Activated CD8-positive, alpha-beta memory T cell treated with anti-CD3 and anti-CD28 coated beads for 36 hours (primary cell): ENCODE measurements around the gene TACC2. TPM values are rescaled to one million over a fixed set of nuclear protein-coding genes. Genes with fewer than 3 reads are reported as not detected.

Experiments used
- CTCF ChIA-PET: fragments of 350-600 bp; sonication (Branson Sonifier 250); formaldehyde crosslinking; loops from one replicate; lab custom pipeline; 2021; ENCODE audit warnings: antibody characterized with exemption; lab: Charles Lee
- POLR2A ChIA-PET: fragments of 350-600 bp; sonication (Branson Sonifier 250); formaldehyde crosslinking; loops from one replicate; lab custom pipeline; 2021; ENCODE audit warnings: antibody characterized with exemption; lab: Charles Lee
- total RNA-seq, 2 experiments: library from RNA; stranded (reverse); gene quantifications; one replicate each; pipeline ENCODE4 v1.2.3, GENCODE V29; 2021

Gene TACC2
- total RNA-seq, 2 experiments from 2014 or later = not detected

DNA sequence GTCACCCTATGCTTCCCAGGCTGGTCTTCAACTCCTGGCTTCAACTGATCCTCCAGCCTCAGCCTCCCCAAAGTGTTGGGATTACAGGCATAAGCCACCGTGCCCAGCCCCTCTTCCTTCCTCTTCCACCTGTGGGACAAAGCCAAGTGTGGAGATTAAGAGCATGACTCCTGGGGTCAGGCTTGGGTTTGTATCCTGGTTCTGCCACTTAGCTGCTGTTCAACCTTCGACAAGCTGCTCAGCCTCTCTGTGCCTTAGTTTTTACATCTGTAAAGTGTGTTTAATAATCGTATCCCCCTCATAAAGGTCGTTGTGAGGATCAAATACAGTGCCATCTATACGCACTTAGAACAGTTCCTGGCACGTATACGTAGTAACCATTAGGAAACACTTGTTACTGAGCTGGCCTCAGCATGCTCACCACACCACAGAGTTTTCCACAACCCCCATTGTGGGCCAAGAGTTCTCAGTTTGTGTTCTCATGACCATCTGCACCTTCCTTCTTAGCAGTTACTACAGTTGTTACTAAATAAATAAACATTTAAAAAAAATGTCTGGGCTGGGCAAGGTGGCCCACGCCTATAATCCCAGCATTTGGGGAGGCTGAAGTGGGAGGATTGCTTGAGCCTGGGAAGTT lies 141.6 kb downstream of the TACC2 start:
- ChIA-PET POLR2A (no interaction called here), CTCF (interaction anchor here (0.6 kb wide), 1 partner anchor 1338 kb away, joined by 3 read pairs; no protein-coding TSS in a partner anchor)

DNA sequence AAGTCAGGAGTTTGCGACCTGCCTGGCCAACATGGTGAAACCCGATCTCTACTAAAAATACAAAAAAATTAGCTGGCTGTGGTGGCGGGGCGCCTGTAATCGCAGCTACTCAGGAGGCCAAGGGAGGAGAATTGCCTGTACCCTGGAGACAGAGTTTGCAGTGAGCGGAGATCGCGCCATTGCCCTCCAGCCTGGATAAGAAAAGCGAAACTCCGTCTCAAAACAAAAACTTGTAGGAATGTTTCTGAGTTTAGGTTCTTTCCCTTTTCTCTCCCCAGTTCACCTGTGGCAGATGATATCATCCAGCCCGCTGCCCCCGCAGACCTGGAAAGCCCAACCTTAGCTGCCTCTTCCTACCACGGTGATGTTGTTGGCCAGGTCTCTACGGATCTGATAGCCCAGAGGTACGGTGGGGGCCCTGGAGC lies 143.4 kb downstream of the TACC2 start:
- ChIA-PET CTCF (no interaction called here), POLR2A (no interaction called here)

DNA sequence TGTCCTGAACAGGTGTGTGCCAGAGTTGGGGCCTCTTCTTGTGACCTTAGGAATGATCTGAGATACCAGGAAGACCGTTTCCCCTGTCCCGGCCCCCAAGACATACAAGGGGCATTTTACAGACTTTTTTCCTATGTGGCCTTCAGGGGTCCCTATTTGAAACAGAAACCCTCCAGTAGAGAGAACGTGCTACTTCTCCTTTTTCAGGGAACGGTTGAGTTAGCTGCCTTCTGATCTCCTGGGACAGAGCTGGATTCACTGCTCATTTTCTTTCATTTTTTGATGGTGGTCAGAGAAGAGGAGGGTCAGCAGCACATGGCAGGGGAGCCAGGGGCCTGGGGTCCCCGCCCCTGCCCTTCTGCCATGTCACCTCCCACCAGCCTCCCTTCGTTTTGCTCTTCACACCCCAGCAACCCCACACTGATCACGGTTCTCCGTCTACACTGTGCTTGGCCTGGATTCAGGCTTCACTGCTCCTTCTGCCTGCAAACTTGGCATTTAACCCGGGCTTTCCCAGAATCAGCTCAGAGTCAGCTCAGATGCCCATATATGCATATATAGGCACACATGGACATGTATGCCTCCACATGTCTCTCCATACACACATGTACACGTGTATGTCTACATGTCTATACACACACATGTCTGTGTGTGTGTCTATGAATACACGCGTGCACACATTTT lies 144.1 kb downstream of the TACC2 start:
- ChIA-PET CTCF (no interaction called here), POLR2A (no interaction called here)

DNA sequence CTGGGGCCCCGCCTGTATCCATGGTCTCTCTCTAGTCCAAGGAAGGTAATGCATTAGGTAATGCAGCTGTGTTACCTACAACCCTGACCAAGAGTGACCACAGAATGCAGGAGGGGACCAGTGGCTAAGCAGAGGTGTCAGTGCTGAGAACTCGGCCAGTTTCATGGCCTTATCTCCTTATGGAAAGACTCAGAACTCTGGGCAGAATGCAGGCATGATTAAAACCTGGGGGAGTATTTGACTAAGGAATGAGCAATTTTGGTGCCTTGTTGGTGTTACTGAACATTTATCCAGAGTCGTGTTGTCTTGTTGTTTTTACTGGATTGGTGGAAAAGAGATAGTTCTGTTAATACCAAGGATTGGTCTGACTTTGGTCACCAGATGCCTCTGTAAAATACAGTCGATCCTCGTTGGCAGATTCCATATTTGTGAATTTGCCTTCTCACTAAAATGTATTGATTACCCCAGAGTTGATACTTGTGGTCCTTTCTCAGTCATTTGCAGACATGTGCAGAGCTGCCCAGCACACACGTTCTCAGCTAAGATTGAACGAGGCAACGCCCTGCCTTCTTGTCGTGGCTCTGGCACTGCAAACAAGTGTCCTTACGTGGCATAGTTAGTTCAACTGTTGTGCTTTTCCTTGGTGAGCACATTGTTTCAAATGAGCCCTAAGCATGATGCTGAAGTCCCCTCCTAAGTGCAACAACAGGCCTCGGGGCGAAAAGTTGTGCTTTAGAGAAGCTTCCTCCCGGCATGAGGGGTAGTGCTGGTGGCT lies 146.5 kb downstream of the TACC2 start:
- POLR2A ChIA-PET = no interaction called here
- CTCF ChIA-PET = no interaction called here

DNA sequence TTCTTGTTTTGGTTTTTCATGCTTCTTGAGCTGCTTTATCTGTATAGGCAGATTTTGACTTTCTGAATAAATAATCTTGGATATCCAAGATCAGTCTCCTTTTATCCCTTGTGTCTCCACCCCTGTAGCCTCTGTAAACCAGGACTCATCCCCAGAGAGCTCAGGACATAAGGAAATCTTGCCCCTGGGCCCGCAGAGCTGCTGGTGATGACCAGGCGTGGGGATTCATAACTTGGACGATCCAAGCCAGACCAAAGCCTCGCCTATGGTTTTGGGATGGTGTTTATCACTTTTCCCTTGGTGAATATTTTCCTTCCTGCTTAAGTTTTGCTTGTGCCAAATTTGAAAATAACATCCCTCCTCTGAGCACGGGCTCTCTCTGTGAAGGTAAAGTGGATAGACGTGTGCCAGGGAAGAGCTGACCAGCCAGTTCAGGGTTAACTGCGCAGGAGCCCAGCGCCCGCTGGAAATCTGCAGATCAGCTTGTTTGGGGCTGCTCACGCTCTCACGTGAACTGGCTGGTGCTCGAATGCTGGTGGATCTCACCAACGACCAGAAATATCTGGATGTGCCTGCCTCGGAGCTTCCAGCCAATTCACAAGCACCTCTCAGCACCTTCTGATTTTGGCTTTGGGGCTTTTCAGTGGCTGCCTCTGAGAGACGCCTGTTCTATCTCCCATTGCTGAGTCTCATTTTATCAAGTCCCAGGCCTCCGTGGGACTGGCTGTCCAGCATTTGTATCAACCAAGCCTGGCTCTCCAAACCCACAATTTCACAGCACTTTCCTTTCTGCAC lies 150.1 kb downstream of the TACC2 start:
- CTCF ChIA-PET = no interaction called here
- POLR2A ChIA-PET = no interaction called here

DNA sequence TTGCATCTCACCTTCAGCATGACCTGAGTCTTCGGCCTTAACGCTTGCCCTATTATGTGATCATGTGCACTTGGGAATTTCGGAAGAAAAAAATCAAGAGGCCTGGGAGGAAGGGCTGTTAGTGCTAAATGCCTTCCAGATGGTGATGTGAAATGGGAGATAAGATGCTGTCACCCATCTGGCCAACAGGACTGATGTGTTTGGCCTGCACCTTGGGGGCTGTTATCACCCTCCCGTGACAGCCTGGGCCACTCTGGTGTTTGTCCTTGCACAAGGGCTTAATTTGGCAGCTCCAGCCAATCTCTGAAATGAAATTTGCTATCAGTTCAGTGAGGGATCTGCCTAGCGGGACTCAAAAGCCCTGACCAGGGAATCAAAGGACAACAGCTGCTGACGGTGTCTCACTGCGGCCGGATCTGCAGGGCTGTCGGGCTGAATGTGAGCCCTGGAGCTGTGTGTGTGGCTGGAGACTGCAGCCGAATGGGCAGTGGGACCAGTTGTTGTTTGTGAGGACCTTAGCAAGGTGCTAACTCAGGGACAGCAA lies 150.7 kb downstream of the TACC2 start:
- ChIA-PET POLR2A (no interaction called here), CTCF (interaction anchor here (0.6 kb wide), 1 partner anchor 31 kb away, joined by 3 read pairs; no protein-coding TSS in a partner anchor)

DNA sequence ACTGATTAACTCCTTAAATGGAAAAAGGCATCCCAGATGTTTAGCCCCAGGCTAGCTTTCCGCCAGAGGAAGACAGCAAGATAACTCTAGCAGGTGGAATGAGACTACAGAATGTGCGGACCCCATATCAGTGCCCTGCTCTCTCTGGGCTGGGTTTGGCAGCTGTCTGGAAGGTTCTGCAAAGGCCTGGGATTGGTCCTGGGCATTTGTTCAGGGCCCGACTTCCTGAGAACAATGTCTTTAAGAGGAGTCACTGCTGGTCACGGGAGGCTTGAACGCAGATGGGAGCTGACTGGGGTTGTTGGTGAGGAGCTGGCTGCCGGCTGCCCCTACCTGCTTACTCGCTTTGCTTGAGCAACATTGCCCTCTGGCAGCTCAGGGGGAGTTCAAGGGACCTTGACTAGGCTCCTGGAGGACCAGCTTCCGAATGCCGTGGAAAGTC lies 151.5 kb downstream of the TACC2 start:
- ChIA-PET CTCF (no interaction called here), POLR2A (no interaction called here)

DNA sequence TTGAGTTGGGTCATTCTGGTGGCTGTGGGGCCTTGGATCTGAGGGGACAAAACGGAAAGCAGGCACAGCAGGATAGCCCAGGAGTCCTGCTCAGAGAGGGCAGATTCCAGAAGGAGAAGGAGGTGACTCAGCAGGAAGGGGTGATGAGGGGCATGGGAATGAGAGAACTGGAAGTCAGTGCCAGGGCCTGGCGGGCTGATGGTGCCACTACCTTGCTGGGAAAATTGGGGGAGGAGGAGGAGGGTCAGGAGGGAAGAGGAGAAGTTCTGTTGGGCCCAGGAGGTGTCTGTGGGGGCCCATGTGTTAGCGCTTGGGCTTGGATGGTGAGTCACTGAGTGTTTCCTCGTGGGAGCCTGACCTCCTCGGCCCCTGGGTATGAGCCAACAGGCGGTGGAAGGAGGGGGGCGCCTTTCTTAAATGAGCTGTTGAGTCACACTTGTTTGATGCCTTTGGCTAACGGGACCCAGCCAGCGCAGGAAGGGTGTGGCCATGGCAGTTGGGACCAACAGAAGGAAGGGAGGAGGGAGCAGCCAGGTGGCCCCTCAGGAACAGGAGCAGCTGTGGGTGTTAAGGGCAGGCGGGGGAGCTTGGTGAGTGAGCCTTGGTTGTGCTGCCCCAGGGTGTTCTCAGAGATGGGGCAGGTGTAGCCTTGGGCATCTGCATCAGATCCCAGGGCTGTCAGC lies 152.1 kb downstream of the TACC2 start:
- ChIA-PET CTCF (no interaction called here), POLR2A (no interaction called here)

DNA sequence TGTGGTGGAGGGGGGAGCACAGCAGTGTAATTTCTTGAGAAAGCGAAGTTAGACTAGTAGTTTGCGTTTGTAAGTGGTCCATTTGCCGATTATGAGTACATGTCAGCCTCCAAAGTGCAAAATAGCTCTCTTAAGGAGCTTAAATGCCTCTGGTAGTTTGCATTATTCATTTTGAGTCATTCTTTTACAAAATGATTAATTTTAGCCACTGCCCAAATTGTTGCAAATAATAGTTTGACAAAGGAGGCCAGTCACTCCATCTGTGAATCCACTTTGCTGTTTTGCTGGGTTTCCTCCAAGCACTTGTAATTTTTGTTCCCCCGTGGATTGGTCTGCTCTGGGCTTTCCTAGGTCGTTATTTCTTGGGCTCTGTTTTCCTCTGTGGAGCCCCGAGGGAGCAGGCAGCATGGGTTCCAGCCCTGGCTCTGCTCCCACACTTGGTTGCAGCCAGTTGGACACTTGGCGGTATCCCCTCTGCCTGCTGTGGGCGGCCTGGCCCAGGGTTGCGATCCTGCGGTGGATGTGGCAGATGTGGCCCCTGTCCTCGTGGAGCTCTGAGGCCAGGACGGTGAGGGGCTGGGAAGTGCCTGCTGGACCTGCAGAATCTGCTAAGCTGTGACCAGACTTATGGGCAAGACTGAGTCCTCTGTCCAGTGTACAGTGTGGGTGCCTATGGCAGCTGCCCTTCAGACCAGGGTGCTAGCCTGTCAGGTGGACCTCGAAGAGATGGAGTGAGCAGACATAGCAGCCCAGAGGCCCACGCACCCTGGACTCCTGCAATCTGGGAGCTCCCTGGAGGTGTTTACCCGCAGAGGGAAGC lies 153.1 kb downstream of the TACC2 start:
- CTCF ChIA-PET = interaction anchor here (1.3 kb wide), 1 partner anchor 83 kb away, joined by 3 read pairs; no protein-coding TSS in a partner anchor
- POLR2A ChIA-PET = no interaction called here

DNA sequence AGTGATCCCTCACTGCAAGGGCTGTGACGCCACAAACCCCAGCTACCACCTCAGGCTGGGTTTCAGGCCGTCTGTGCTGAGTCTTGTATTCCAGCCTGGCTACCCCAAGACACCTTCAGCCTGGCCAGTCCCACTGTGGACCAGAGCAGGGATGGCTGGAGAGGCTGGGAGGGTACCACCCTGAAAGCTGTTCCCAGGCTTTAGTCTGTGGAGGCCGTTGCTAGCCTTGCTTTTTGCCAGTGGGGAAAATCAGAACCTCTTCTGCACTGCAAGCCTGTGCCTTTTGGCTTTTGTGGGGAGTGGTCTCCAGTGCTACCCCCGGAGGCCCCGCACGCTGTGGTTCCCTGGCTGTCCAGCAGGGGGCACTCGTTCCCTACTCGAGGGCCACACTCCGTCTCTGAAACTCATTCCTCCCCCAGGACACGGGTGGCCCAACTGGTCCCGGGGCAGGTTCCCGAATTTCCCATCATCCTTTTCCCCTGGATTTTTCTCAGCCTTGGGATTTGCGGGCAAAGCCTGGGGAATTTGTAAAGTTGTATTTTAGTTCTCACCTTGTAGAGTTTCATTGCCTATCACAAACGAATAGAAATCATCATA lies 153.8 kb downstream of the TACC2 start:
- POLR2A ChIA-PET = no interaction called here
- CTCF ChIA-PET = interaction anchor here (1.3 kb wide), 1 partner anchor 82 kb away, joined by 3 read pairs; no protein-coding TSS in a partner anchor

DNA sequence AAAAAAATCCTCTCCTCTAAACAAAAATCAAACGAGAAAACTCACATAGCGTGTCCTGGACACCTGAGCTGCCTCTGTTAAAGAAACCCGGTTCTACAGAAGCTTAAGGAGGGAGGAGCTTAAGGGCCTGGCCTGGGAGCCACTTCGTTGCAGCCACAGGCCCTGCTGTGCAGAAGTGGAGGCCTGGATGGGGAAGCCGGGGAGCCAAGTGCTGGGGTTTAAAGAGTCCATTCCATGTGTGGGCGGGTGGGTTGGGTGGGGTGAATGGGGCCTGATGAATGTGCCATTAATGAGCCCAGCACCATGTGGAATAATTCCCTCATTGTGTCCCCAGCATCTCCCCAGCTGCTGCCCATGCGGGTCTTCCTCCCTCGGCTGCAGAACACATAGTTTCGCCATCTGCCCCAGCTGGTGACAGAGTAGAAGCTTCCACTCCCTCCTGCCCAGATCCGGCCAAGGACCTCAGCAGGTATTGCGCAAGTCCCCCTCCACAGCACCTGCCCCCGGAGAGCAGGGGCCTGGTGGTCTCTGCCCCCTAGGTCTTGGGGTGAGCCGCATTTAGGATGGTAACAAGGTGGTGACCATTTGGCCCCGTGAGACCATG lies 154.4 kb downstream of the TACC2 start:
- ChIA-PET CTCF (interaction anchor here (1.3 kb wide), 1 partner anchor 81 kb away, joined by 3 read pairs; no protein-coding TSS in a partner anchor), POLR2A (no interaction called here)

DNA sequence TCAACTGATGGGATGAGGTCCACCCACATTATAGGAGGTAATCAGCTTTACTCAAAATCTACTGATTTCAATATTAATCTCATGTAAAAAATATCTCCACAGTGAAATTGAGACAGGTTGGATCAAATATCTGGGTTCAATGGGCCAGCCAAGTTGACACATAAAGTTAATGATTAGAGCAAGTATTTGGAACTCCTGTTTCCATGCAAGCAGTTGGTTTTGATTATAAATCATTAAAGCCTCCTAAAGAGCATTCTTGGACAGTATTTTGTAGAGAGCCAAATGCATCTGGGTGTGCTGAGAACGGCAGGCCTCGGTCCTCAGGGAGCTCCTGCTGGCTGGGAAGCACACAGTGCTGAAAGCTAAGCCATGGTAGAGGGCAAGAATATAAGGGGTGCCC lies 155.2 kb downstream of the TACC2 start:
- CTCF ChIA-PET = no interaction called here
- POLR2A ChIA-PET = no interaction called here

DNA sequence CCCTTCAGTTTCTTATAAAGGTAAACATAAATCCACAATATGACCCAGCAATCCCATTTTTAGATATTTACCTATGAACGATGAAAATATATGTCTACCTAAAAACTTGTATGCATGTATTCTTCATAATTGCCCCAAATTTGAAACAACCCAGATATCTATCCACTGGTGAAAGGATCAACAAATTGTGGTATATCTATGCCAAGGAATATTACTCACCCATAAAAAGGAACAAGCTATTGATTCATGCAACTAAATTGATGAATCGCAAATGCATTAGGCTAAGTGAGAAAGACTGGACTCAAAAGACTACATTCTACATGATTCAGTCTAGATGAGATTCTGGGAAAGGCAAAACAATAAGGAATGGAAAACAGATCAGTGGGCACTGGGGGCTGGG lies 156.2 kb downstream of the TACC2 start:
- CTCF ChIA-PET = no interaction called here
- POLR2A ChIA-PET = no interaction called here

DNA sequence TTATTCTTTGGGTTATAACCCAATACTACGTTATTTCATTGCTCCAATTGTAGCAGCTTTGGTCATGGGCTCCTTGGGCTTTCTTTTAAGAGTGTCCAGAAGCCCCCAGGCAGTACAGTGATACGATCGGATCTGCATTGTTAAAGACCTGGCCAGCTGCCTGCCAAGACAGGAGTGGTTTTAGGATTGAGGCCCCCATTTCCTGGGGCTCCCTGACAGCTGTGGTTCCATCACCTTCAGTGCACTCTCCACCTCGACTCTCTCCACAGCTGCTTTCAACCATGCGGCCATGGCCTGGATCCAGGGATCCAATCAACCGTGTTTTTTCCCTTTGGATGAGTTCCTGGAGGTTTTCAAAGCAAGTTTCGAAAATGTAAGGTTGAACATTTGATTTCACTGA lies 158.7 kb downstream of the TACC2 start:
- ChIA-PET CTCF (interaction anchor here (0.7 kb wide), 2 partner anchors 29 to 295 kb away, joined by 3 read pairs; no protein-coding TSS in a partner anchor), POLR2A (interaction anchor here (0.7 kb wide), 1 partner anchor 46 kb away, joined by 5 read pairs; no protein-coding TSS in a partner anchor)

DNA sequence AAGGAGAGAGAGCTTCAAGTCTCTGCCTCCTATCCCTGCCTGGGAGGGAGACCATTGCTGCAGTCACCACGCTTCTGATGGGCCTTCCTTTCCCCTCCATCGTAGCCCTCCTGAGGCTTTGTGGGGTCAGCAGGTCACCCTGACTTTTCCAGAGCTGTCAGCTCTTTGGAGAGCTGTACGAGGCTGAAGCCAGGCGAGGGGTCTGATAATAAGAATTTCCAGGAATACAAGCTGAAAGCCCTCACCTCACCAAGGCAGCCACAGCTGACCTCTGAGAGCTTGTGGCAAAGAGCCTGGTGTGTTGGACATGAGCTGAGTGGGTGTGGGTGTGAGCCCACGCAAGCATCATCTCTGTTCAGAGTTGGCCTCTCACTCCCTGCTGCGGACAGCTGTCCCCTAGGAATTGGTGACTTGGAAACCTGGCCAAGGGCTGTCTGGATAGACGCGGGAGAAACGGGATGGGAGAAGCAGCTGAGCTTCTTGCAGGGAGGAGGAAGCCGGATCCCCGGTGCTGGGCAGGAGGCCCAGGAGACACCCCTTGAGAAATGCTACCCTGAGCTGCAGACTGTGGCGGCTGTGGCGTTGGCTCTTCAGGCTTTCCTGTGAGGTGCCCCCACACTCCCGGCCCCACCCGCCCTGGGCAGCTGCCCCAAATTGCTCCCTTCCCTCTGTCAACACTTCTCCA lies 160.1 kb downstream of the TACC2 start:
- ChIA-PET POLR2A (no interaction called here), CTCF (no interaction called here)
